HG03575 (cell line): ENCODE results near the gene NCAPD2.
"Not testable (repeated sequence)": the region's sequence is repeated elsewhere in the genome, so short reads cannot be mapped to it uniquely, and the experiment has no call there.

Experiments
- ATAC-seq: cut with Tn5 transposase; IDR thresholded peaks from one replicate; pipeline ENCODE4 v1.9.1; 2021; ENCODE audit not compliant: unreplicated experiment, insufficient number of reproducible peaks, low FRiP score; ENCODE audit errors: extremely low read depth

Gene NCAPD2

DNA sequence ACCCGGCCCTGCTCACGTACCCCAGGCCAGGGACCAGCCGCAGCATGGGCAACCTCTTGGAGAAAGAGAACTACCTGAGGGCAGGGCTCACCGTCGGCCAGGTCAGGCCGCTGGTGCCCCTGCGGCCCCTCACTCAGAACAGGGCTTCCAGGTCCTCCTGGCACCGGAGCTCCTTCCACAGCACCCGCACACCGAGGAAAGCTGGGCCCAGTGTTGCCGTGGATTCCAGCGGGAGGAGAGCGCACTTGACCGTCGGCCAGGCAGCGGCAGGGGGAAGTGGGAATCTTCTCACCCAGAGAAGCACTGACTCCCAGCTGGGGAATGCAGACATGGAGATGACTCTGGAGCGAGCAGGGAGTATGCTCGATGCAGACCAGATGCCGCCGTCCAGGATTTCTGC is 15.5 kb upstream of the NCAPD2 start:
- ATAC-seq, result no peak

DNA sequence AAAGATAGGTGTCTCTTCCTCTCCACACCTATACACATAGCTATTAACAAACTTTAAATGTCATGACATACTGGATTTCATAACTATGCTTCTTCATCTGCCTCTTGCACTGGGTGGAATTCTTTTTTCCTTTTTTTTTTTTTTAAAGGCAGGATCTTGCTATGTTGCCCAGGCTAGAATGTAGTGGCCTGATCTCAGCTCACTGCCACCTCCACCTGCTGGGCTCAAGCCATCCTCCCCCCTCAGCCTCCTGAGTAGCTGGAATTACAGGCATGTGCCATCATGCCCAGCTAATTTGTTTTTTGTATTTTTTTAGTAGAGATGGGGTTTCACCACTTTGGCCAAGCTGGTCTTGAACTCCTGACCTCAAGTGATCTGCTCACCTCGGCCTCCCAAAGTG is 5.7 kb upstream of the NCAPD2 start:
- no peak for ATAC-seq

- ATAC-seq, result no peak
These were observed 4.5 kb upstream of the NCAPD2 start for GRCh38 chr12:6489449-6489848.

GRCh38 chr12:6490673-6491072 is 3.2 kb upstream of the NCAPD2 start:
- ATAC-seq, result not testable (repeated sequence)

GRCh38 chr12:6492838-6493496 is 935 bp upstream of the NCAPD2 start, which contains the start of gene MRPL51:
MRPL51 (minus strand) TSS chr12:6493262; CDS start chr12:6493136, 126 bp downstream.
- no peak for ATAC-seq

- no peak for ATAC-seq
These were observed 399 bp downstream of the NCAPD2 start for GRCh38 chr12:6494258-6494743.

- ATAC-seq, result no peak
These were observed 1.1 kb downstream of the NCAPD2 start for GRCh38 chr12:6494968-6495367.

- ATAC-seq, result not testable (repeated sequence)
These were observed 3.4 kb downstream of the NCAPD2 start for GRCh38 chr12:6497291-6497690.

GRCh38 chr12:6500466-6500865 is 6.6 kb downstream of the NCAPD2 start:
- no peak for ATAC-seq

GRCh38 chr12:6507102-6507998 is 13.4 kb downstream of the NCAPD2 start:
- no peak for ATAC-seq

- no peak for ATAC-seq
These were observed 14.2 kb downstream of the NCAPD2 start for GRCh38 chr12:6508087-6508486.

GRCh38 chr12:6520186-6520585 is 26.3 kb downstream of the NCAPD2 start:
- no peak for ATAC-seq

- ATAC-seq, result no peak
These were observed 28.3 kb downstream of the NCAPD2 start for GRCh38 chr12:6522193-6522592.

- ATAC-seq, result no peak
These were observed 29.8 kb downstream of the NCAPD2 start for GRCh38 chr12:6523708-6524107.

DNA sequence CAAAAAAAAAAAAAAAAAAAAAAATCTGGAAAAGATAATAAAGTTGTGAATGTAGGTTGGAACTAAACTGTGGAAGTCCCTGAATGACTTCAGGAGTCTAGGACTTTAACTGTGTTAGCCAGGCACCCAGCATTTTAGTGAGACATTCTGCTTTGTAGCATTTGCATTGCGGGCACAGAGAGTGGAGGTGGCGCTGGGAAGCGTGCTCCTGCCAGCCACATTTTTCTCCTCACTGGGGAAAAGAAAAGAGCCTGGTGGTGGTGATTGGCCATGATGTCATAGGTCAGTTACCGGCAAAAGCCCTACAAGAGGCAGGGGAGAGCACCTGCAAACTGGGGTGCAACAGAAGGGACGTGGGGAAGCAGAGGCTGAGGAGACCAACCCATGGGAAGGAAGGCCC is 30.7 kb downstream of the NCAPD2 start:
- no peak for ATAC-seq

GRCh38 chr12:6526201-6526600 is 32.3 kb downstream of the NCAPD2 start:
- ATAC-seq, result no peak

- ATAC-seq, result no peak
These were observed 33.0 kb downstream of the NCAPD2 start for GRCh38 chr12:6526766-6527525.

DNA sequence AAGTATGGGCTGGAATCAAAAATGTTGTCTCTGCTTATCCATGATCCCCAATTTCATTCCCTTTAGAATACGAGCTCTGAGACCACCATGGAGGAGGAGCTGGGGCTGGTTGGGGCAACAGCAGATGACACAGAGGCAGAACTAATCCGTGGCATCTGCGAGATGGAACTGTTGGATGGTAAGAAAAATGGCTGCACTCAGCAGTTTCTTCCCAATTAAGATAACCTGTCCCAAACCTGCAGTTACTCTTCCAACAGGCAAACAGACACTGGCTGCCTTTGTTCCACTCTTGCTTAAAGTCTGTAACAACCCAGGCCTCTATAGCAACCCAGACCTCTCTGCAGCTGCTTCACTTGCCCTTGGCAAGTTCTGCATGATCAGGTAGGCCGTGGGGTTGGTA is 33.8 kb downstream of the NCAPD2 start:
- ATAC-seq, result no peak

- no peak for ATAC-seq
These were observed 34.8 kb downstream of the NCAPD2 start for GRCh38 chr12:6528539-6529235.
